ENCODE data around the gene STAG3.

STAG3 gene

DNA sequence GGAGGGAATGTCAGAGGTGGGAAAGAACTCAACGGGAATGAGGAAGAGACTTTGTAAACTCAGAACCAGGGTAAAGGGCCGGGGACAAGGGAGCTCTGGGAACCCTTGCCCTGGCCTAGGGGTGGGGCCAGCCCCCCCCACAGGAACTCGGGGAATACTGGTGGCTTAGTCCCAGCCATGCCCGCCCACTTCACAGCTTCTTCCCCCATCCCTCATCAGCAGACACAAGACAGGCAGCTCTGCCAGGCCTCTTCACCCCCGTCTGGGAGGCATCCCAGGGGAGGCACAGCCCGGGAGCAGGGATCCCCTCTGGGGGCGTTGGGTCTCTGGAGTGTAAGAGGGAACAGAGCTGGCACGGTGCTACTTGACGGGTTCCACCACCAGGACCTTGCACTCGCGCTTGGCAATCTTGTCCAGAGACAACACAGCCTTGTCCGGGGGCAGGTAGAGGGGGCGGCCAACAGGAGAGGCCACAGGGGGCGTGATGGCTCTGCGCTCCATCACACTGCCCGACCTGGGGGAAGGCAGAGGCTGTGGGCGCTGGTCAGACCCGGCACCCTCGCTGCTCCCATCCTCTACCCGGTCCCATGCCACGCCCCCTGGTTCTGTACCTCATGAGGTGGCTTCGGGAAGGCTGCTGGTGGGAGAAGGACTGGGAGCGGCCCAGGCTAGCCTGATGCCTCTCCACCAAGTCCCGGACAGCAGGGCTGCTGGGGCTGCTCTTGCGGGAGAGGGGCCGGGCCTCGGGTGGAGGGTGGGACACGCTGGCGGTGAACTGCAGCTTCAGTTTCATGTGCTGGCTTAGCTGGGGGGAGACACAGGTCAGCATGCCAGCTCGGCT is 22.8 kb upstream of the STAG3 start:
- peak; percentile 21 for DNase-seq

DNA sequence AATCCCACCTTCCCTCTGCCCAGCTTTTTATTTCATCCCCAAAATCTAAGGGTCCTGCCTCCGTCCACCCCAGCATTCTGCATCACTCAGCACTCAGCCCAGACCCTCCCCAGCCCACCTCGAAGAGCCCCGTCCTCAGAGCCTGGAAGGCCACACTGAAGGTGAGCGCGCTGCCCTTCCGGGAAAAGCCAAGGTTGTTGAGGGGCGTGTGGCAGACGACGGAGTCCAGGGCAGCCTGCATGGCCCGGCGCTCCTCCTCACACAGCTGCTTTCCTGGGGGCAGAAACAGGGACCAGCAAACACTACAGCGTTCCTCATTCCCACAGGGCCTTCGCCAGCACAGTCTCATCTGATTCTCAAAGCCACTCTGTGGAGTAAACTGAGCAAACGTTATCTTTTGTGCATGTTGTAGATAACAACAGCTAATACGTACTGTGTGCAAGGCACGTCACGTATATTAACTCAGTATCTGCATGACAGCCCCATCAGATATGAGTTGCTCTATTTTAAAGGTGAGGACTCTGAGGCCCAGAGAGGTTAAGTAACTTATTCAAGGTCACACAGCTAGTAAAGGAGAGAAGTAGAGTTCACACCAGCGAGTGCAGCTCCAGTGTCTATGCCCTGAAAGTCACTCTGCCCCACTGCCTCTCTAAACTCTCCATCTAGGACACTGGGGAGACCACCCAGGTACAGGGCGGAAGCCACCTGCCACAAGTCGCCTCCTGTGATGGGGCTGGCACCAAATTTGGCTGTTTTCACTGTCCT is 22.0 kb upstream of the STAG3 start:
- DNase-seq: no peak

DNA sequence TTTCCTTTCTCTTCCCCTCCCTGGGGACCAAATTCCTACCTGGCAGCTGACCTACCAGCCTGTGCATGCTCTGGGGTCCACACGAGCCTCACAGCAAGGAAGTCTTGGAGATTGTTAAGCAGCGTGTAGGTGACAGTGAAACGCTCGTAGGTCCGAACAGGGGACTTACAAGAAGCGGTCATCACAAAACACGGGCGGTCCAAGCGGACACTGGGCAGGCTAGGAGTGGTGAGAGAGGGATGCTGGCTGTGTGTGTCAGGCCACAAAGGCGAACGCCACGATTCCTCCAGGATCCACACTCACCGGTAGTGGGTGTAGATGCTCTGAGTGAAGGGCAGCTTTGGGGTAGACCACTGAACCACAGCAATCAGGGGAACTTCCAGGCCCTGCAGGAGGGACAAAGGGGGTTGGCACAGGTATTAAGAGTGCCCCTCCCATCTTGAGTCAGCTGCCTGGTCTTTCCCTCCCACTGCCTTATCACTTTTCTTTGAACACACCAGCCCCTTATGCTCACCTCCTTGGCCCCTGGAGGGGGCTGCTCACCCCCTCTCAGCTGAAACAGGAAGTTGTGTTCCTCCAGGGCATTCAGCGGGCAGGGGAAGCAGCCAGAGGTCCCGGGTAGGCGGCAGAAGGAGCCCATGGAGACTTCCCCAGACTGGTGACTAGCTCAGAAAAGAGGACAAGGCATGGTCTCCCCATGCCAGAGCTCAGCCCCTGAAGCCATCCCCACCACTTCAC is 21.2 kb upstream of the STAG3 start:
- DNase-seq: no peak

DNA sequence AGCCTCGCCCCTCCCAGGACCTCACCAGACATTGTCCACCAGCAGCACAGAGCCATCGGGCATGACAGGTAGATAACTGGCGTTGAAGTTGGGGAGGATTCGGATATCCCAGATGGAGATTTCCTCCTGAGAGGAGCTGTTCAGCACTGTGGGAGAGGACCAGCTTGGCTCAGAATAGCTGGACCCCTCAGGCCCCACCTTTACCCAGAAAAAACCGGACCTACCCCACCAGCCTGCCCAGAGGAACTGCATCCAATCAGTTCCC is 20.7 kb upstream of the STAG3 start:
- DNase-seq: no peak

DNA sequence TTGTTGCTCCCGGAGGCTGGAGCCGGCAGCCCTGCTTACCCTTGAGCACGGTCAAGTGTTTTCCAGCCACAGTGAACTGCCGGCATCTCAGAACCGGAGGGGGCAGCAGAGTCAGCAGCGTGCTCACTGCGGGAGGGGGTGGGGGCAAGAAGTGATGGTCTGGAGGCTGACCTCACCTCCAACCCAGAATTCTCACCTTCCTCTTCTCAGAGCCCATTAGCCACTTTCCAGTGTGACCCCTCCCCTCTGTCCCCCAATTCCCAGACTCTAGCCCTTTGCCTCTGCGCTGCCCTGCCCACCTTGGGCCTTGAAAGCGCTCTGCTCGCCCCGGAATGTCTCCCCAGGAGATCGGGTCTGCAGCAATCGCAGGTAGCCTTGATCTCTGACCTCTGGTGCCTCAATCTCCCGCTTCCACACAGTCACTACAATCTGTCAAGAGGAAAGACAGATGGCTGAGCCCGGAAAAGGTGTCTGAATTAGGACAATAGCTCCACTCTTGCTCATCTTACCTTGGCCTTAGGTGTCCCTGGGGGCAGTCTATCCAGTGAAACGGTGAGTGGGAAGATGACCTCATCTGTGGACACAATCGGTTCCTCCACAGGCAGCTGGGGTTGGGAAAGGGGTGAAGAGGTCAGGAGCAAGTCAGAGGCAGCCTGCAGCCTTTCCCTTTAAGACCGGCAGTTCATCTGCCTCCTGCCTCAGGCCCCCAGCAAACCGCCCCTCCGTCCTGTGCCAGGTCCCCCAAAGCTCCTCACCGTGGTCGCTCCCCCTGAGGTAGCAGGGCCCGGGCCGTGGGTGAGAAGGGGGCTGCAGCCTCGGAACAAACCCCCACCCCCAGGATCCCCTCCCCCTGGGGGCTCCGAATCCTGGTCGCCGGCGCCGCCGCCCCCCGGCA is 20.1 kb upstream of the STAG3 start:
- DNase-seq: no peak

DNA sequence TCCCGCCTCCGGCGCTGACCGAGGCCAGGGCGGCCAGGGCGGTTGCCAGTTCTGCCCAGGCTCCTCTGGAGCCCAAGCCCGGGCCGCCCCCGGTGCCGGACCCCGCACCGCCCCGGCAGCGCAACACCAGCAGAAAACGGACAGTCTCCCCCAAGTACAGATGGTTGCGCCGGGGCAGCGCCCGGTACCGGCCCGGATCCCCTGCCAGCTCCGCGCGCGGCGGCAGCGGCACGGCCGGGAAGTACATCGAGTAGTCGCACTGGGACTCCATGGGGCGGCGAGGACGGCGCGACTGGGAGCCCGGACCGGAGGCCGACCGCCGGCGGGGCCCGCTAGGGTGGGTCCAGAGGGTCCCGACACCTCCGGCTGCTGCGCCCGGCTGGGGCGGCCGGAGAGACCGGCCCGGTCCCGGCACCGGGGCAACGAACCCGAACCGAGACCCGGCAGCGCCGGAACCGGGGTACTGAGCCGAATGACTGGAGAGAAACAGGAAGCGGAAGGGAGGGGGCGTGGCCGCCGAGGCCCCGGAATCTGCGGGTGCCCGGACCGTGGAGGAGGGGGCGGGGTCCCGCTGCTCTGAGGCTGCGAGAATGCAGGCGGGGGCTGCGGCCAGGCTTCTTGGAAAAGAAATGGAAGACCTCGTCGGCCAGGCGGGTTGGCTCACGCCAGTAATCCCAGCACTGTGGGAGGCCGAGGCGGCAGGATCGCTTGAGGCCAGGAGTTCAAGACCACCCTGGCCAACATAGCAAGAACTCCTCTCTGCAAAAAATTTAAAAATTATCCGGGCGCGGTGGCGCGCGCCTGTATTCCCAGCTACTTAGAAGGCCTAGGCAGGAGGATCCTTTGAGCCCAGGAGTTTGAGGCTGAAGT is 19.3 kb upstream of the STAG3 start, which contains the start of gene TRAPPC14:
Gene TRAPPC14, minus strand, starts transcription at position 495 of the 870 bp plus-strand sequence. Its CDS starts 224 bp downstream, at position 271.
- DNase-seq: peak; percentile 96

DNA sequence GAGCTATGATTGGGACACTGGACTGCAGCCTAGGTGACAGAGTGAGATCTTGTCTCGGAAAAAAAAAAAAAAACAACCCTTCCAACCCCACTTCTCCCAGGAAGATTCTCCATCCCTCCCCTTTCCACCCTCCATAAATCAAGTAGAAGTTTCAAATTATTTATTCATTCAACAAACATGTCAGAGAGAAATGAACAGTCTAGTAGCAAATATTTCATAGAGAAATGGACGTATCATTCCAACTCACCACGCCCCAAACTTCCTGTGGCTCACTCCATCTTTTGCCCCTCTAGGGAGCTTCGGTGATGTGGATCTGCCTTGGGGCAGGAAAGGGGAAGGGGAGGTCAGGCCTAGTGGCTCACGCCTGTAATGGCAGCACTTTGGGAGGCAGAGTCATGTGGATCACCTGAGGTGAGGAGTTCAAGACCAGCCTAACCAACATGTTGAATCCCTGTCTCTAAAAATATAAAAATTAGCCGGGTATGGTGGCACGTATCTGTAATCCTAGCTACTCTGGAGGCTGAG is 18.6 kb upstream of the STAG3 start:
- no peak for DNase-seq

DNA sequence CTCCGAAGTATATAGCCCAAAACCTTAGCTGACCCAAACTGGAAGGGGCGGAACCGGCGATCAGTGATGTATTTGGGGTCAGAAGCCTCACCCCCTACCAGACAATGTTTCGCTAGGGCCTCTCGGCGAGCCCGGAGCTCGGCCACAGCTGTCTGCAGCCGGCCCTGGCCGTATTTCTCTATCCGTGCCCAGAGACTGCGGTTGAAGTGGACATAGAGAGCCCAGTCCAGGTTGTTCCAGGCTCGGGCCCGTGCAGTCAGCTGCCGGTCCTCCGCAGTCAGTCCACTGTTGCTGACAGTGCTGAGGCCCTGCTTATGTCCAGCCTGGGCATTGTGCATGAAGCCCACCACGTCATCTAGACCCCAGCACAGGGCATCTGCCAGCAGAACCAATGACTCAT is 17.7 kb upstream of the STAG3 start:
- no peak for DNase-seq

DNA sequence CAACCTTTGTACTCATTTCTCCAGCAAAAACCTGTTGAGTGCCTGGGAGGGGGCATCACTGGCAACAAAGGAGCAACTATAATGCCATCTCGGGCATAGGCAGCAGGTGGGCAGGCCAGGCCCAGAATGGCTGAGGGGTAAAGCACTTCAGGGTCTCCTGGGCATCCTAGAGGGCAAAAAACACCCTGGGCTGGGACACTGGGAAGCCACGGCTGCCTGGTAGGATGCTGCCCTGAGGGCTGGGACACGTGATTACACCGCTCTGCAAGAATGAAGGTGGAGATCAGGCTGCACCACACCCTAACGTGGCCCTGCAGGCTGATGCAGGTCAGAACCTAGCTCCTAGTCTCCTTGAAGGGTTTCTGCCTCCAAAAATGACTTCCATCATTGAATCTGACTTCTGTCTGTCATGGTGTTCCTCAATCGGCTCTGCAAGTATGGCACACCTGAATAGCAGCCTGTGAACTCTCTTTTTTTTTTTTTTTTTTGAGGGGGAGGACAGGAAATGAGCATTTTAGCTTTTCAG is 14.6 kb upstream of the STAG3 start:
- no peak for DNase-seq

DNA sequence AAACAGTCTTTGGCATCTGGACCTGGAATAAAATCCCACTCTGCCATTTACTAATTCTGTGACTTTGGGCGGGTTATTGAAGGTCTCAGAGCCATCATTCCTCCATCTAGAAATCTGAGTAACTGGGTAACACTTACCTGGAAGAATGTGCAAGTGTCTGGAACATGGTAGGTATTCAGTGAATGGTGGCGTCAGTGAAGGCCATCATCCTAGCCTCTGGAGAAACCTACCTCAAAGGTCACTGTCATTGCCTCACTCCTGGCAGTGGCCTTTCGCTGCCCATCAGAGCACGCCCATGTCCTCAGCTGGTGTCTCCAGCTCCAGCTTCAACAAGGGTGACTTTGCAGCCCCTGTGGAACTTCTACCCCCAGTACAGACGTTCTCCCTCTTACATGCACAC is 13.8 kb upstream of the STAG3 start:
- DNase-seq: no peak

DNA sequence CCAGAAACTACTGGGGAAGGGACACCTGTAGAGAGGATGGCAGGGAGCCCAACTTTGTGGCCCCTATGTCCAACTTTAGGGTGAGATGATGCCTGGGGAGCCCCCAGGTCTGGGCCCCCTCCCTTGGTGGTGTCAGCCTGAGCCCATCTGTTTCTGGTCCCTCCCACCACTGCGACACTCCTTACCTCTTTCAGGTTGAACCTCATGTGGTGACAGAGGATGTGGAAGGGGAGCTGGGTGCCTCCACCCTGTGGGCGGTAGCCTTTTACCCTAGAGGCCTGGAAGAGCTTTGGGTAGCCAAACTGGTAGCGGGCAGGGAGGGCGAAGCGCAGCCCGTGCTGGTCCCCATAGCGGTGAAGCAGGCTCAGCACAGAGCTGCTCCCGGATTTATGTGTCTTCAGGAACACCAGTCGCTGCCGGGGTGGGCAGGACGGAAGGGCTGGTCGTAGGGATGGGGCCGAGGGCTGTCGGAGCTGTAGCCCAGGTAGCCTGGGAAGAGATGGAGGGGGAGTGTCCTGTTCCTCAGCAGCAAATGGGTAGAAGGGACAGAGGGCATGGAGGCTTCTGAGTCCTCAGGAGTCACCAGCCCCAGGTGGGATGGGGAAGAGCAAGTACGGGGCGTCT is 11.3 kb upstream of the STAG3 start:
- no peak for DNase-seq

DNA sequence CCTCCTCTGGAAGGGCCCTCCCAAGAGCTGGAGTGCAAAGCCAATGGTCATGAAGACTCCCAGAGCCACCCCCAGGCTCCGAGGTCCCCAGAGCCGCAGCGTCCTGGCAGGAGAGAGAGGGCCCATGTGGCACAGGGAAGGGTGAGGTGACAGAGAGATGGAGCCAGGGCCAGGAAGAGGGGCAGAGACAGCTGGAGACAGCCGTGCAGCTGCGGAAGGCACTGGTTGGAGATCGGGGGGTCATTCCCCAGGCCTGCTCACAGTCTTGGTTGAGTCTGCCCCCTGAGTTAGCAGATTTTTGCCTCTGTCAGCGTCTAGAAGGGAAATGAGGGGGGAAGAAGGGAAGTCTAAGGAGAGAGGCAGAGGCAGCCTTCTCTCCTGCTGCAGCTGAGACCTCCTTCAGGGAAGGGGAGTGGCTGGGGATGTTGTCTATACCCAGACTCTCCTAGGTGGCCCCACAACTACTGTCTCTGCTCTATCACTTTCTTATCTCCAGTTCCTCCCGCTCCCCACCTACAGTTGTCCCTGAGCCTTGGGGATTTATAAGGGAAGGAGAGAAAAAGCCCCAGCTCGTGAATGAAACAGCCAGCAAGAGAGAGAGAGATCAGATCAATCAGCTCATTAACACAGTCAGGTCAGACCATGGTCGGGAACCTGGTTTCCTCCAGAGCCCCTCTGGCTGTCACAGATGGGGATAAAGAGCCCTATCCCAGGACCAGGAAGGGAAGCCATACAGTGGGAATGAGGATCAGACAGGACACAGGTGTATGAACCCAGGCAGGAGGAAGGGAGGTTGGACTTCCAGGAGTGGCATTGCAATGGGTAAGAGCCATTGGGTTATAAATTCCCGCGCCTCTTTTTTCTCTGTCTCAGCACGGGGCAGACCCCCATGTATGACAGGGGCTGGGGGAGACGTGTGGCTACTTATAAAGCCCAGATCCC is 10.5 kb upstream of the STAG3 start:
- DNase-seq: no peak

DNA sequence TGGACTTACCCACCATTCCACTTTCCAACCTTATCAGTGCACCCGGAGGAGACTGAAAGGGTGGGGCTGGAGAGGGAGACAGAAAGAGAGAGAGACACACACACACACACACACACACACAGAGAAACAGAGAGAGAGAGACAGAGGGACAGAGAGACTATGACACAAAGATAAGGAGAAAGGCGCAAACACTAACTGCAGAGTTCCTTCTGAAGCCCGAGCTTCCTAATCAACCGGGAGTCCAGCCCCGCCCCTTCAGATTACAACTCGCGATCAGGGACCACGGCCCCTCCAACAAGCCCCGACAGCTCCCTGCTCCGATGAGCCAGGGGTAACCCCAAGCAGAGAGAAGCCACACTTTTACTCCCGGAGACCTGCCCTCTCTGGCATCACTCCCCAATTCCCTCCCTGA is 9.8 kb upstream of the STAG3 start:
- peak; percentile 61 for DNase-seq

DNA sequence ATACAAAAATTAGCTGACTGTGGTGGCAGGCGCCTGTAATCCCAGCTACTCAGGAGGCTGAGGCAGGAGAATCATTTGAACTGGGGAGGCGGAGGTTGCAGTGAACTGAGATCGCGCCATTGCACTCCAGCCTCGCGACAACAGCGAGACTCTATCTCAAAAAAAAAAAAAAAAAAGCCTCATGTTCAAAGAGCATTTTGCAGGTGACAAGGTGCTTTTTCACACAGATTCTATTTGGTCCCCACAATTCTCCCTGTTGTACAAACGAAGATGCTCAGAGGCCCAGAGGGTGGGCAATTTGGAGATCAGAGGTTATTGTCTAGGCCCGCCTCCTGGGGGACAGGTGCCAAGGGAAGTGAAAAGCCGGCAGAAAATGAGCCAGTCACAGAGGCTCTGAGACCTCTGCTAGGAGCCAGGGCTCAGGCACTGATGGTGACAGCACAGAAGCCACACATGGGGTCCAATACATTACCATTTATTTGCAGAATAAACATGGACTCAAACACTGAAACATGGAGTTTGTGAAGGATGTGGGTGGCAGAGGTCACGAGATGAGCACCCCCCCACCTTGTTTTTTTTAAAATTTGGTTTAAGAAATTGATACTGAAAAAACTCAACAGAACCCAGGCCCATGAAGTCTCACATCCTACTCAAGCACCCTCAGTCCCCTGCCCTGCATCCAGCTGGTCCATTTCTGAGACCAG is 8.4 kb upstream of the STAG3 start:
- no peak for DNase-seq

DNA sequence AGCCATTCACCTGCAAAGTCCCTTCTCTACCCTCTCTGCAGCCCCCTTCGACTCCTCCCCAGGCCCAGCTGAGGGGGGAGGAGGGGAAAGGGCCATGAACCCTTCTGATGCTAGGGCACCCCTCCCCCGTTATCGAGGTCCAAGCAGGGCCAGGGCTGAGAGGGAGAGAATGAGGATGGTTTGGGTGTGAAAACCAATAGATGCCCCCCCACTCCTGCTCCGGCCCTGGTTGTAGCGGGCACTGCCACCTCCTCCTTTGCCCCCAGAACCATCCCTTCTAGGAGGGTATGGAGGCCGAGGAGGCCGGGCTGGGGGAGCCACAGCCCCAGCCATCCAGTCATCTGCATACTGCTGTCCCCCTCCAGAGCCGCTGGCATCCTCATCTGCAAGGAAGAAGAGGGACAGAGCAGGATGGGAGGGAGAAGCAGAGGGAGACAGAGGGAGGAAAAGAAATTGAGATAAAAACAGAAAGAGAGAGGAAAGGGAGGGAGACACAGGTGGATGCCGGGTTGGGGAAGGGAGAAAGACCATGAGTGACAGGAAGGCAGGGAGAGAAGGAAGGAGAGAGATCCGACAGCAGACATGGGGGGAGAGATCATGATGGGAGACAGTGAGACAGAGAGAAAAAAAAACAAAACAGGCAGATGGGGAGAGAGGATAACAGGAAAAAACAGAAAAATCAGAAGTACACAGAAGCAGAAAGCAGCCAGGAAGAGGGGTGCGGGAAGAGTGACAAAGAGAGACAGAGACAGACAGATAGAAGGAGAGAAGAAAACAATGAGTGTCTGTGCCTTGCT is 7.4 kb upstream of the STAG3 start:
- DNase-seq: no peak

DNA sequence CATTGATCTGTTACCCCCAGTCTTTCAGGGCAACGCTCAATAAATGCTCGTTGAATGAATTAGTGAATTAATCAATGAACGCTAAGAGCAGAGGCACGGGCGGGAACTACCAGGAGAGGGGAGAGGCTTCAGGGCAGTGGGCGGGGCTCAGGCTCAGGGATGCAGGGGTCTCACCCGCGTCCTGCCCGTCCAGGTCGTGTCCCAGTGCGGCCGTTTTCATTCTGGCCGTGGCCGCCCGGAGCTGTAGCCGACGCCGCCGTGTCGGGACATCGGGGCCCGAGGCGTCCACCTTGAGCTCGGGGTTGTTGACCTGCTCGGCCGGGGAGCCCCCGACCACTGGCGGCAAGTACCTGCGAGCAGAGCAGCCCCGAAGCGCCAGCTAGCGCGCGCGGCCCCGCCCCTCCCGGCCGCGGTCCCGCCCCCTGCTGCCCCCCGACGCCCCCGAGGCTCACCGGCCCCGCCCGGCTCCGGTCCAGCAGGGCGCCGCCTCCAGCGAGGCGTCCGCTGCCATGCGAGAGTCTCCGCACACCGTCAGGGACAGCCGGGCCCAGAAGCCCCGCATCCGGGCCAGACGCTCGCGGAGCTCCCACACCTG is 6.5 kb upstream of the STAG3 start:
- DNase-seq: peak; percentile 50

DNA sequence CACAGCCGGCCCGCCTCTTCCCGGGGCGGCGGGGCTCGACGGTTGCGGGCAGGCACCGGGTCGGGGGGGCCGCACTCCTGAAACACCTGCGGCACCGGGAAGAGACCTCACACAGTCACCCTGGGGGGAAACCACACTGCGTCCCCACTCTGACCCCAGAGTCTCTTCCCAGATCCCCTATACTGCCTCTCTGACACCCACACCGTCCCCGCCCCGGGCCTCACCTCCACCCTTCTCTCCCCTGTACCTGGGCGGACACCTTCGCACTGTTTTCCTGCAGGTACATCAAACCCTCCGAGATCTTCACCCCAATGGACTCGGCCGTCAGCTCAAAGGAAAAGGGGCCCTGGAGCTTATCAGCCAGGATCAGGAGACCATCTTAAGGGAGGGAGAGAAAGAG is 5.9 kb upstream of the STAG3 start:
- no peak for DNase-seq
